ENCODE measurements around the gene PNMA5.
"Not testable (repeated sequence)": the region's sequence is repeated elsewhere in the genome, so short reads cannot be mapped to it uniquely, and the experiment has no call there.

PNMA5 gene

GRCh38 chrX:152993933-152994332, at the start of gene PNMA5:
TSS of gene PNMA5 (minus strand) at chrX:152994116. CDS start at chrX:152991598, 2,518 bp downstream.
- no peak for DNase-seq (ENCODE audit: low read depth in 1 of 2, low spot score in 1 of 2)

GRCh38 chrX:153032397-153033118, 38.6 kb upstream of the PNMA5 start:
- DNase-seq (ENCODE audit: low read depth in 1 of 2, low spot score in 1 of 2), result peak; percentile 32 to 43

GRCh38 chrX:153030801-153031200, 36.9 kb upstream of the PNMA5 start:
- DNase-seq (ENCODE audit: low read depth in 1 of 2, low spot score in 1 of 2), result no peak

- no peak for DNase-seq (ENCODE audit: low read depth in 1 of 2, low spot score in 1 of 2)
These were observed 36.0 kb upstream of the PNMA5 start for GRCh38 chrX:153029875-153030274.

GRCh38 chrX:153029162-153029561, 35.2 kb upstream of the PNMA5 start:
- DNase-seq (ENCODE audit: low read depth in 1 of 2, low spot score in 1 of 2), result no peak

- not testable (repeated sequence) for DNase-seq (ENCODE audit: low read depth in 1 of 2, low spot score in 1 of 2)
These were observed 34.6 kb upstream of the PNMA5 start for GRCh38 chrX:153028487-153028886.

GRCh38 chrX:153026501-153026900, 32.6 kb upstream of the PNMA5 start:
- not testable (repeated sequence) for DNase-seq (ENCODE audit: low read depth in 1 of 2, low spot score in 1 of 2)

GRCh38 chrX:153019166-153019565, 25.2 kb upstream of the PNMA5 start:
- no peak for DNase-seq (ENCODE audit: low read depth in 1 of 2, low spot score in 1 of 2)

GRCh38 chrX:153017174-153017573, 23.3 kb upstream of the PNMA5 start:
- DNase-seq (ENCODE audit: low read depth in 1 of 2, low spot score in 1 of 2), result not testable (repeated sequence)

- DNase-seq (ENCODE audit: low read depth in 1 of 2, low spot score in 1 of 2), result no peak
These were observed 10.9 kb upstream of the PNMA5 start for GRCh38 chrX:153004780-153005179.

GRCh38 chrX:153003981-153004380, 10.1 kb upstream of the PNMA5 start:
- DNase-seq (ENCODE audit: low read depth in 1 of 2, low spot score in 1 of 2), result no peak

- not testable (repeated sequence) for DNase-seq (ENCODE audit: low read depth in 1 of 2, low spot score in 1 of 2)
These were observed 8.3 kb upstream of the PNMA5 start for GRCh38 chrX:153002182-153002581.

- DNase-seq (ENCODE audit: low read depth in 1 of 2, low spot score in 1 of 2), result no peak
These were observed 3.4 kb upstream of the PNMA5 start for GRCh38 chrX:152997337-152997736.

- DNase-seq (ENCODE audit: low read depth in 1 of 2, low spot score in 1 of 2), result no peak
These were observed 1.8 kb downstream of the PNMA5 start for GRCh38 chrX:152992115-152992514.

GRCh38 chrX:152991123-152991522, 2.8 kb downstream of the PNMA5 start:
- no peak for DNase-seq (ENCODE audit: low read depth in 1 of 2, low spot score in 1 of 2)

- DNase-seq (ENCODE audit: low read depth in 1 of 2, low spot score in 1 of 2), result no peak
These were observed 4.6 kb downstream of the PNMA5 start for GRCh38 chrX:152989292-152989658.

GRCh38 chrX:152988536-152989291, 5.2 kb downstream of the PNMA5 start:
- DNase-seq (ENCODE audit: low read depth in 1 of 2, low spot score in 1 of 2), result no peak

GRCh38 chrX:152987801-152988200, 6.1 kb downstream of the PNMA5 start:
- no peak for DNase-seq (ENCODE audit: low read depth in 1 of 2, low spot score in 1 of 2)

GRCh38 chrX:152987156-152987555, 6.8 kb downstream of the PNMA5 start:
- not testable (repeated sequence) for DNase-seq (ENCODE audit: low read depth in 1 of 2, low spot score in 1 of 2)

GRCh38 chrX:152985383-152985782, 8.5 kb downstream of the PNMA5 start:
- not testable (repeated sequence) for DNase-seq (ENCODE audit: low read depth in 1 of 2, low spot score in 1 of 2)

GRCh38 chrX:152968193-152968592, 25.7 kb downstream of the PNMA5 start:
- no peak for DNase-seq (ENCODE audit: low read depth in 1 of 2, low spot score in 1 of 2)

- DNase-seq (ENCODE audit: low read depth in 1 of 2, low spot score in 1 of 2), result no peak
These were observed 33.8 kb downstream of the PNMA5 start for GRCh38 chrX:152960115-152960514.
